HT1080 (cell line): ENCODE results near the gene DNAH7. TPM values are rescaled to one million over a fixed set of nuclear protein-coding genes. Genes with fewer than 3 reads are reported as not detected.

Source experiments
- DNase-seq: peaks from one replicate; pipeline ENCODE4 v3.0.0-alpha.2; 2015; ENCODE audit warnings: low read depth
- total RNA-seq: library from RNA; depleted of rRNA; stranded (reverse); fragments of >200 nt; shearing (Covaris generic); gene quantifications from 2 replicates; pipeline ENCODE4 v1.2.3, GENCODE V29; 2014

DNAH7 gene
- total RNA-seq, 1 experiment from 2014 or later, result 0.06 TPM

GRCh38 chr2:196079052-196079451 is 10.4 kb upstream of the DNAH7 start:
- DNase-seq, result no peak

GRCh38 chr2:196077821-196078220 is 9.2 kb upstream of the DNAH7 start:
- no peak for DNase-seq

- no peak for DNase-seq
Measured at GRCh38 chr2:196076778-196077568, 8.3 kb upstream of the DNAH7 start.

GRCh38 chr2:196075196-196075595 is 6.6 kb upstream of the DNAH7 start:
- peak; percentile 18 for DNase-seq

GRCh38 chr2:196074631-196075030 is 6.0 kb upstream of the DNAH7 start:
- no peak for DNase-seq

- DNase-seq, result no peak
Measured at GRCh38 chr2:196073521-196073920, 4.9 kb upstream of the DNAH7 start.

GRCh38 chr2:196067088-196067382 is 1.6 kb downstream of the DNAH7 start:
- DNase-seq, result no peak

GRCh38 chr2:196066291-196067087 is 2.1 kb downstream of the DNAH7 start:
- DNase-seq, result peak; percentile 38

GRCh38 chr2:196063773-196064172 is 4.9 kb downstream of the DNAH7 start:
- DNase-seq, result no peak

- DNase-seq, result no peak
Measured at GRCh38 chr2:196059491-196059960, 9.1 kb downstream of the DNAH7 start.

- DNase-seq, result no peak
Measured at GRCh38 chr2:196054631-196055030, 14.0 kb downstream of the DNAH7 start.

GRCh38 chr2:196046123-196046917 is 22.3 kb downstream of the DNAH7 start:
- DNase-seq, result peak; percentile 48

GRCh38 chr2:196041786-196042185 is 26.9 kb downstream of the DNAH7 start:
- DNase-seq, result no peak

- no peak for DNase-seq
Measured at GRCh38 chr2:196040218-196040617, 28.4 kb downstream of the DNAH7 start.

- no peak for DNase-seq
Measured at GRCh38 chr2:196036442-196036841, 32.2 kb downstream of the DNAH7 start.

GRCh38 chr2:196018037-196018436 is 50.6 kb downstream of the DNAH7 start:
- no peak for DNase-seq

- no peak for DNase-seq
Measured at GRCh38 chr2:196012314-196012713, 56.3 kb downstream of the DNAH7 start.

GRCh38 chr2:196000551-196000950 is 68.1 kb downstream of the DNAH7 start:
- DNase-seq, result no peak

- no peak for DNase-seq
Measured at GRCh38 chr2:195998070-195998469, 70.6 kb downstream of the DNAH7 start.

GRCh38 chr2:195995499-195995898 is 73.1 kb downstream of the DNAH7 start:
- DNase-seq, result no peak

- DNase-seq, result no peak
Measured at GRCh38 chr2:195993623-195994022, 75.0 kb downstream of the DNAH7 start.

GRCh38 chr2:195985741-195986140 is 82.9 kb downstream of the DNAH7 start:
- DNase-seq, result no peak
